HepG2 (cell line): ENCODE measurements around the gene WBP2NL. TPM values are rescaled to one million over a fixed set of nuclear protein-coding genes. Genes with fewer than 3 reads are reported as not detected.

Experiments
- ATAC-seq: fragments of 200-7000 bp; cut with Tn5 transposase; 3 replicates; pipeline ENCODE4 v1.9.1; 2020; ENCODE audit warnings: mild to moderate bottlenecking, moderate library complexity
- BruUV-seq: library from RNA; stranded (reverse); fragments of 400-500 nt; replicated peaks from 2 replicates; lab custom pipeline; 2021; lab: Mats Ljungman, UMichigan
- CTCF ChIA-PET: fragments of 300-600 bp; formaldehyde crosslinking; extraction: SDS; loops from one replicate; lab custom pipeline; 2021; ENCODE audit warnings: low total read pairs, inconsistent platforms, low intra/inter-chr PET ratio; lab: Yijun Ruan, JAX
- POLR2A ChIA-PET: fragments of 350-600 bp; sonication (Branson Sonifier 250); formaldehyde crosslinking; loops from one replicate; lab custom pipeline; 2020; ENCODE audit warnings: antibody characterized with exemption, inconsistent platforms; lab: Yijun Ruan, JAX
- DNase-seq: peaks from one replicate; pipeline ENCODE4 v3.0.0-alpha.2; 2015; ENCODE audit warnings: low spot score
- FAIRE-seq: peaks from 3 replicates; lab custom pipeline; 2011; peaks lifted over from hg19 to GRCh38; lab: Jason Lieb, UNC
- H2AFZ ChIP-seq: one replicate; pipeline ENCODE4 v1.6.1; 2011; ENCODE audit warnings: low read length, inconsistent platforms
- H3K27ac ChIP-seq: fragments of 300-600 bp; 3 replicates; pipeline ENCODE4 v1.8.0; 2011; ENCODE audit warnings: mixed run types, mild to moderate bottlenecking, mixed read lengths, low read length, inconsistent platforms; ENCODE audit not compliant: insufficient read depth; ENCODE audit errors: extremely low read length
- H3K27me3 ChIP-seq, 2 experiments: fragments of 200-600 bp in 1 of 2; 2 replicates in 1 of 2; 3 replicates in 1 of 2; pipeline versions ENCODE4 v1.6.0 to v1.8.0; 2011; ENCODE audit warnings: low read length in 2 of 2, mild to moderate bottlenecking in 2 of 2, moderate library complexity in 2 of 2, inconsistent platforms in 1 of 2; ENCODE audit not compliant: insufficient read depth in 2 of 2, control insufficient read depth in 1 of 2
- H3K36me3 ChIP-seq, 2 experiments: fragments of 200-600 bp in 1 of 2; replicated peaks in 1 of 2; 2 replicates in 1 of 2; 3 replicates in 1 of 2; pipeline versions ENCODE4 v1.5.1 to v1.8.0; 2011; ENCODE audit warnings: low read length in 2 of 2, inconsistent platforms in 1 of 2; ENCODE audit not compliant: insufficient read depth in 2 of 2, control insufficient read depth in 1 of 2
- H3K4me1 ChIP-seq: 2 replicates; pipeline ENCODE4 v1.5.1; 2012; ENCODE audit warnings: low read length, inconsistent platforms; ENCODE audit not compliant: insufficient read depth
- H3K4me2 ChIP-seq: 2 replicates; pipeline ENCODE4 v1.6.0; 2011; ENCODE audit warnings: low read depth, low read length, inconsistent platforms
- H3K4me3 ChIP-seq, 3 experiments: fragments of 200-600 bp in 1 of 3; sonication (generic), shearing (Covaris generic) in 1 of 3; replicated peaks in 1 of 3; 2 replicates each; pipeline ENCODE4 v1.5.1; 2011 to 2016; ENCODE audit warnings: low read length in 3 of 3, inconsistent platforms in 2 of 3, low read depth in 2 of 3, mild to moderate bottlenecking in 2 of 3, control low read depth in 1 of 3, mixed read lengths in 1 of 3; ENCODE audit not compliant: insufficient read depth in 1 of 3
- H3K79me2 ChIP-seq: one replicate; pipeline ENCODE4 v1.6.1; 2011; ENCODE audit warnings: low read length, inconsistent platforms; ENCODE audit not compliant: insufficient read depth
- H3K9ac ChIP-seq: 2 replicates; pipeline ENCODE4 v1.6.0; 2011; ENCODE audit warnings: mild to moderate bottlenecking, low read depth, low read length, inconsistent platforms; ENCODE audit not compliant: insufficient read depth
- H3K9me3 ChIP-seq: 2 replicates; pipeline ENCODE4 v1.5.1; 2012; ENCODE audit warnings: mild to moderate bottlenecking, low read length
- H4K20me1 ChIP-seq: 2 replicates; pipeline ENCODE4 v1.6.0; 2011; ENCODE audit warnings: inconsistent platforms, mild to moderate bottlenecking, low read length, moderate library complexity; ENCODE audit not compliant: insufficient read depth
- BRD4 ChIP-seq: sonication (generic); formaldehyde crosslinking; IDR thresholded peaks from 2 replicates; pipeline ENCODE4 v1.4.0; 2020; ENCODE audit warnings: missing genetic modification reagents
- JUN ChIP-seq: sonication (generic); formaldehyde crosslinking; IDR thresholded peaks from 2 replicates; pipeline ENCODE4 v1.4.0; 2020; ENCODE audit warnings: mild to moderate bottlenecking, missing genetic modification reagents
- MTF1 ChIP-seq: sonication (generic); formaldehyde crosslinking; IDR thresholded peaks from 2 replicates; pipeline ENCODE4 v1.5.0; 2020; ENCODE audit warnings: missing genetic modification reagents
- PHF20 ChIP-seq: sonication (generic); formaldehyde crosslinking; IDR thresholded peaks from 2 replicates; pipeline ENCODE4 v1.5.0; 2020; ENCODE audit warnings: mild to moderate bottlenecking, missing genetic modification reagents
- SCMH1 ChIP-seq: sonication (generic); formaldehyde crosslinking; IDR thresholded peaks from 2 replicates; pipeline ENCODE4 v1.9.0; 2021; ENCODE audit warnings: missing genetic modification reagents, mild to moderate bottlenecking, borderline replicate concordance
- SYNCRIP ChIP-seq: fragments of 200-400 bp; formaldehyde crosslinking; IDR thresholded peaks from 2 replicates; pipeline ENCODE4 v1.6.1; 2018; ENCODE audit warnings: mild to moderate bottlenecking, low read depth, low read length; ENCODE audit not compliant: insufficient read depth
- ZNF20 ChIP-seq: sonication (generic); formaldehyde crosslinking; IDR thresholded peaks from 2 replicates; pipeline ENCODE4 v1.4.0; 2020; ENCODE audit warnings: mild to moderate bottlenecking, moderate library complexity, missing genetic modification reagents
- ZNF251 ChIP-seq: sonication (generic); formaldehyde crosslinking; IDR thresholded peaks from 2 replicates; pipeline ENCODE4 v1.9.0; 2021; ENCODE audit warnings: mild to moderate bottlenecking, missing genetic modification reagents
- ZNF256 ChIP-seq: sonication (generic); formaldehyde crosslinking; conservative IDR thresholded peaks from 2 replicates; pipeline ENCODE4 v1.4.0; 2020; ENCODE audit warnings: missing genetic modification reagents
- WGBS: methylation state at CpG from one replicate; pipeline ENCODE4 v1.1.6; 2017; ENCODE audit warnings: low lambda C conversion rate; 5-methylcytosine and 5-hydroxymethylcytosine counted together
- in situ Hi-C: cut with HindIII; loops from 2 replicates; pipeline ENCODE4 v1.10.0; 2017; ENCODE audit warnings: low pct_unique_long_range_greater_than_20kb; ENCODE audit not compliant: extremely low pct_ligation_motif_present
- intact Hi-C: fragments of 100-400 bp; cut with micrococcal nuclease; formaldehyde crosslinking; loops from one replicate; pipeline ENCODE4 v1.10.0; 2022; ENCODE audit not compliant: unreplicated experiment
- polyA plus RNA-seq, 8 experiments: library from polyadenylated mRNA; depleted of rRNA in 3 of 8; stranded (reverse) in 7 of 8; unstranded in 1 of 8; fragments of >200 nt; fragmentation: Illumina TruSeq in 4 of 8; extraction: Trizol in 4 of 8; gene quantifications; 2 replicates each; pipeline versions ENCODE4 v1.2.1 to v1.2.3, GENCODE V29; 2011 to 2016; ENCODE audit warnings: low read depth in 4 of 8, missing spikeins in 1 of 8, mixed read lengths in 1 of 8; ENCODE audit not compliant: insufficient read depth in 1 of 8
- total RNA-seq, 5 experiments: library from RNA; depleted of rRNA; stranded (reverse); fragments of >200 nt; fragmentation: Illumina TruSeq; extraction: Trizol; gene quantifications; 2 replicates each; pipeline ENCODE4 v1.2.3, GENCODE V29; 2016; ENCODE audit warnings: low read depth in 1 of 5

The WBP2NL gene
- total and polyA plus RNA-seq, 2 of the 13 experiments (the other 11 are each of a cell fraction or from before 2014, with no cell fraction given): not detected

DNA sequence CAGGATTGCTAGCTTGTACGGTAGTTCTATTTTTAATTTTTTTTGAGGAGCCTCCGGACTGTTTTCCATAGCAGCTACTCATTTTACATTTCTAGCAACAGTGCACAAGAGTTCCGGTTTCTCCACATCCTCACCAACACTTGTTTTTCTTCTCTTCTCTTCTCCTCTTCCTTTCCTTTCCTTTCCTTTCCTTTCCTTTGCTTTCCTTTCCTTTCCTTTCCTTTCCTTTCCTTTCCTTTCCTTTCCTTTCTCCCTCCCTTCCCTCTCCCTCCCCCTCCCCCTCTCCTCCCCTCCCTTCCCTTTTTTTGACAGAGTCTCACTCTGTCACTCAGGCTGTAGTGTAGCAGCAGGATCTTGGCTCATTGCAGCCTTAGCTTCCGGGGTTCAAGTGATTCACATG lies 9.3 kb downstream of the WBP2NL start:
- no peak overlapping the region for H3K9ac ChIP-seq
- H3K36me3 ChIP-seq: no peaks in the 10 kb centered on the region
- TF ChIP-seq MTF1 (CRISPR knock-in tag): no peak
- TF ChIP-seq PHF20: no peak
- TF ChIP-seq, all 625 proteins: peak for 0
- POLR2A ChIA-PET: no interaction called here
- intact Hi-C loops: no loop called here
- 42% methylated on average over 4 of the region's 4 CpGs for WGBS
- H3K27ac ChIP-seq: no peak overlapping the region
- no peaks in the 10 kb centered on the region for H3K79me2 ChIP-seq
- no peaks in the 10 kb centered on the region; the same call in 1 of the 2 replicates for H3K9me3 ChIP-seq
- no peak overlapping the region for H3K4me3 ChIP-seq
- H3K27me3 ChIP-seq: no peaks in the 10 kb centered on the region; a peak in 1 of 5 replicates
- FAIRE-seq (no peak), DNase-seq (no peak), ATAC-seq (no peak)
- no peak overlapping the region for H3K4me2 ChIP-seq
- CTCF ChIA-PET: no interaction called here
- H2AFZ ChIP-seq: no peak overlapping the region
- H3K4me1 ChIP-seq: no peaks in the 10 kb centered on the region
- in situ Hi-C loops: no loop called here
- no peaks in the 10 kb centered on the region for H4K20me1 ChIP-seq
- no TSS peak for BruUV-seq

- H3K79me2 ChIP-seq: no peaks in the 10 kb centered on the region
- intact Hi-C loops: no loop called here
- no peak overlapping the region for H3K4me3 ChIP-seq
- in situ Hi-C loops: no loop called here
- ATAC-seq (no peak), FAIRE-seq (no peak), DNase-seq (no peak)
- ChIA-PET POLR2A (no interaction called here), CTCF (no interaction called here)
- TF ChIP-seq ZNF256 (CRISPR knock-in tag) (no peak), SYNCRIP (no peak), BRD4 (CRISPR knock-in tag) (no peak), ZNF20 (CRISPR knock-in tag) (no peak), SCMH1 (CRISPR knock-in tag) (no peak), JUN (CRISPR knock-in tag) (no peak), ZNF251 (CRISPR knock-in tag) (no peak)
- H3K36me3 ChIP-seq: no peaks in the 10 kb centered on the region
- no peak overlapping the region for H3K4me2 ChIP-seq
- H3K27ac ChIP-seq: no peak overlapping the region
- no peaks in the 10 kb centered on the region for H3K4me1 ChIP-seq
- no peak overlapping the region for H3K9ac ChIP-seq
- H4K20me1 ChIP-seq: no peaks in the 10 kb centered on the region
- H2AFZ ChIP-seq: no peak overlapping the region
- 56% methylated on average over 7 of the region's 7 CpGs for WGBS
- H3K9me3 ChIP-seq: no peaks in the 10 kb centered on the region; the same call in 1 of the 2 replicates
- peaks cover 0 to 7% of the 10 kb centered on the region in 2 experiments; a peak in 2 of 5 replicates for H3K27me3 ChIP-seq
- BruUV-seq: no TSS peak
Observed at GRCh38 chr22:42010778-42011177, 12.2 kb downstream of the WBP2NL start.
